ENCODE results near the gene PARD3B.

- TF ChIP-seq CTCF (IDR thresholded peaks at IDR 0.05) (no peak), POLR2A (IDR thresholded peaks at IDR 0.05) (no peak)
Measured at GRCh38 chr2:205139822-205140463, 594.7 kb downstream of the PARD3B start.

Data from prostate gland (tissue), 2 donors.